Activated CD8-positive, alpha-beta memory T cell treated with anti-CD3 and anti-CD28 coated beads for 4 hours (primary cell): ENCODE results near the gene MPV17L.
"Not testable (repeated sequence)": the region's sequence is repeated elsewhere in the genome, so short reads cannot be mapped to it uniquely, and the experiment has no call there.

Experiments used
- DNase-seq, 2 donors: peaks; one replicate each; pipeline ENCODE4 v3.0.0-alpha.2; 2020; ENCODE audit warnings: low read depth in 2 of 2

Gene MPV17L

GRCh38 chr16:15409476-15409875 lies 13.9 kb downstream of the MPV17L start:
- not testable (repeated sequence) for DNase-seq

- DNase-seq: no peak
Measured at GRCh38 chr16:15415511-15415985, 20.0 kb downstream of the MPV17L start.

- DNase-seq: no peak
Measured at GRCh38 chr16:15417197-15417596, 21.6 kb downstream of the MPV17L start.

- no peak for DNase-seq
Measured at GRCh38 chr16:15418206-15418605, 22.7 kb downstream of the MPV17L start.

DNA sequence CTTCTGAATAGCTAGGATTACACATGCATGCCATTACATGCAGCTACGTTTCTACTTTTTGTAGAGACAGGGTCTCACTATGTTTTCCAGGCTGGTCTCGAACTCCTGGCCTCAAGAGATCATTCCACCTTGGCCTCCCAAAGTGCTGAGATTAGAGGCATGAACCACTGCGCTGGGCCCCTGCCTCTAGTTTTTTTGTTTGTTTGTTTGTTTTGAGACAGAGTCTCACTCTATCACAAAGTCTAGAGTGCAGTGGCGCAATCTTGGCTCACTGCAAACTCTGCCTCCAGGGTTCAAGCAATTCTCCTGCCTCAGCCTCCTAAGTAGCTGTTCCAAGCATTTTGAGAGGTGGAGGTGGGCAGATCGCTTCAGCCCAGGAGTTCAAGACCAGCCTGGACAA lies 26.1 kb downstream of the MPV17L start:
- not testable (repeated sequence) for DNase-seq

DNA sequence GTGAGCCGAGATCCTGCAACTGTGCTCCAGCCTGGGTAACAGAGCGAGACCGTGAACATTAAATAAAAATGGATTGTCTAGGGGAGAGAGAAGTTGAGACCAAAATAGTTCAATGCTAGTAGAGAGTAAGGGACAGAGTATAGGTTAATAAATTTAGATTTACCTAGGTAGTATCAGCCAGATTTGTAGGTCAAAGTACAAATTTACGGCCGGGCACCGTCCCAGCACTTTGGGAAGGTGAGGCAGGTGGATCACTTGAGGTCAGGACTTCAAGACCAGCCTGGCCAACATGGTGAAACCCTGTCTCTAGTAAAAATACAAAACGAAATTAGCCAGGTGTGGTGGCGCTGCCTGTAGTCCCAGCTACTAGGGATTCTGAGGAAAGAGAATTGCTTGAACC lies 26.7 kb downstream of the MPV17L start:
- no peak for DNase-seq

DNA sequence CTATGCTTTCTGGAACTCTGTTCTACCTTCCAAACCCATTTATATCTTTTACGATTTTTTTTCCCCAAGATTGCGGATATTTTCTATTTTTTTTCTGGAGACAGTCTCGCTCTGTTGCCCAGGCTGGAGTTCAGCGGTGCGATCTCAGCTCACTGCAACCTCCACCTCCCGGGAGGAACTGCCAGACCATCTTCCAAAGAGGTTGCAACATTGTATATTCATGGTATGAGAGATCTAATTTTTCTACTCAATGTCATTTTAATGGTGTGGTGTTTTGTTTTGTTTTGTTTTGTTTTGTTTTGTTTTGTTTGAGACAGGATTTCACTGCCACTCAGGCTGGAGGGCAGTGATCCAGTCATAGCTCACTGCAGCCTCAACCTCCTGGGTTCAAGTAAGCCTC lies 30.3 kb downstream of the MPV17L start:
- DNase-seq: no peak

- DNase-seq: no peak
Measured at GRCh38 chr16:15426796-15427195, 31.2 kb downstream of the MPV17L start.

- peak; percentile 23 to 30 for DNase-seq
Measured at GRCh38 chr16:15427648-15428239, 32.2 kb downstream of the MPV17L start.

DNA sequence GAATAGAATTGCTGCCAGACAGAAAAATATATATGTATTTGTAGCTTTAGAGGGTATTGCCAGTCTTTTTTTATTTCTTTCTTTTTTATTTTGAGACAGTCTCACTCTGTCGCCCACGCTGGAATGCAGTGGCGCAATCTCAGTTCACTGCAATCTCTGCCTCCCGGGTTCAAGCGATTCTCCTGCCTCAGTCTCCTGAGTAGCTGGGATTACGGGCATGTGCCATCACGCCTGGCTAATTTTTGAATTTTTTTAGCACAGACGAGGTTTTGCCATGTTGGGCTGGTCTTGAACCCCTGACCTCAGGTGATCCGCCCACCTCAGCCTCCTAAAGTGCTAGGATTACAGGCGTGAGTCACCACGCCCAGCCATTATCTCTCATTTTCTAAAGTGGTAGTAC lies 35.3 kb downstream of the MPV17L start:
- not testable (repeated sequence) for DNase-seq

DNA sequence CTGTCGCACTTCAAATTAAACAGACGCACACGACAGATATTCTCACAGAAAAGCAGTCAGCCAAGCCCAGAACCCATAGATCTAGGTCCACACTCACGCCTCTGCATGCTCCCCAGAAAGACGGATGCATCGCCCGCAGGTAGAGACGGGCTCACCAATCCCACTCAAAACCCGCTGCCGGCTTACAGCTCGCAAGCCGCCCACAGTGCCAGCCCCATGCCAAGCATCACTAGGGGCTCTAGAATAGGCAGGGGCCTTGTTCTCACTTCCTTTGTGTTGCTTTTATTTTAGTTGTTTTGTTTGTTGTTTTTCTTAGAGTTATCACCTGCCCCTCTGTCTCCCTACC lies 38.5 kb downstream of the MPV17L start:
- DNase-seq: no peak

- DNase-seq: peak; percentile 11 to 44
Measured at GRCh38 chr16:15434425-15435215, 39.1 kb downstream of the MPV17L start, which contains the start of gene BMERB1. Gene BMERB1, plus strand, starts transcription at chr16:15434588. Its CDS starts 66 bp downstream, at chr16:15434654.

DNA sequence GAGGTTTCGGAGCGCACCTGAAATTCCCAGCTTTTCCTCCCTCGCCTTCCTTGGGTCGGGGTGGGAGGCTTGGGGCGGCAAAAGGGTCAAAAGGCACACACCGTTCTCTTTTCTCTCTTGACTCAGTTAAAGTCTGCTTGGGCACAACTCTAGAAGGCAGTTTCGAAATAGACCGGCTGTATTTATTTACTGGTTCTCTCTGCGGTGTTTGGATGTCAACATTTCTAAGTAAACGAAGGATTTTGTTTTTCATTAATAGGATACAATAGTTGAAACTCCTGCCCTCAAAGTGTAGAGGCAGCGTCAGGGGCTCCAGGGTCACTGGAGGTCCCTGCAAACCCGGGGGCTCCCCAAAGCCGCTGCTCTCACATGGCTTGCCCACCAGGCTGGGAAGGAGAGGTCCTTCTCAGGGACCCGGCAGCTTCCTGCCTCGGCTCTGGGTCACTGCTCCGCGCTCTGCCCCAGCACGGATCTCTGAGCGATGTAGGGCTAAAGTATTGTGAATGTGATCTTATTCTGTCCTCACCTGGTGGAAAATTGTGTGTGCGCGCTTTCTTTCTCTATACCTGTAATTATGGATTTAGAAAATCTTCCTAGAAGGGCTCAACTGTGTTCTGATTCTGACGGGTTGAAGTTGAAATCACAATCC lies 39.8 kb downstream of the MPV17L start:
- no peak for DNase-seq

- no peak for DNase-seq
Measured at GRCh38 chr16:15439102-15439501, 43.5 kb downstream of the MPV17L start.

- DNase-seq: no peak
Measured at GRCh38 chr16:15439521-15439920, 44.0 kb downstream of the MPV17L start.

GRCh38 chr16:15440852-15441251 lies 45.3 kb downstream of the MPV17L start:
- no peak for DNase-seq

DNA sequence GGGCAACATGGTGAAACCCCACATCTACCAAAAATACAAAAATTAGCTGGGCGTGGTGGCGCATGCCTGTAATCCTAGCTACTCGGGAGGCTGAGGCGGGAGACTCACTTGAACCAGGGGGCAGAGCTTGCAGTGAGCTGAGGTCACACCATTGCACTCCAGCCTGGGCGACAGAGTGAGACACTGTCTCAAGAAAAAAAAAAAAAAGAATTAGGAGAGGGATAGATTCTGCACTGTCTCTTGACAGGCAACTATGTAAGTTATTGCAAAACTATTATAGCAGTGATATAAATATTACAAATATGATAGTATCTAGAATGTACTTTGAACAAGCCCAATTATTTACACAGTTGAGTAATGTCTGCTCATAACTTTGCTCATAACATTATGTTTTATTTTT lies 46.6 kb downstream of the MPV17L start:
- not testable (repeated sequence) for DNase-seq

DNA sequence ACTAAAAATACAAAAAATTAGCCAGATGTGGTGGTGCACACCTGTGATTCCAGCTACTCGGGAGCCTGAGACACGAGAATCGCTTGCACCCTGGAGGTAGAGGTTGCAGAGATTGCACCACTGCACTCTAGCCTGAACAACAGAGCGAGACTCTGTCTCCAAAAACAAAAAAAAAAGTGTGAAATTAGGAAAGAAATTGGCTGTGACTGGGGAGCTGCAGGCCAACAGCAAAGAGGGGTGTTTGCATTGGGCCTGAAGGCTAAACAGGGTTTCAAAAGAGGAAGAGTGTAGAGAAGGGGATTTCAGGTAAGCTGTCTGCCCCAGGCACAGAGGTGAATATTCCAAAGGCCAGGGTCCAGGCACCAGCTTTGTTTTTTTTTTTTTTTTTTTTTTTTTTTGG lies 48.2 kb downstream of the MPV17L start:
- no peak for DNase-seq

GRCh38 chr16:15444264-15444663 lies 48.7 kb downstream of the MPV17L start:
- no peak for DNase-seq

DNA sequence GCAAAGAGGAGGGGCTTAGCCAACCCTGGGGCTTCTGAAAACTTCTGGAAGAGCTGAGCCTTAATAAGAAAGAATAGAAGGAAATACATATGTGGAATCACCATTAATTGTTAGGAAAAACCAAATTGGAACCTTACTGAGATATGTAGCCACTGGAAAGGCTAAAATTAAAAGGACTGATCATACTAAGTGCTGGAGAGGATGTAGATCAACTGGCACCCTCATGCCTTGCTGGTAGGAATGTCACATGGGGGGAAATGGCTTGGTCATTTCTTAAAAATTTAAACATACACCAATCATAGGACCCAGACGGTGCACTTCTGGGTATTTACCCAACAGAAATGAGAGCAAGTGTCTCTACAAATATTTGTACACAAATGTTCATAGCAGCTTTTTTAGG lies 49.9 kb downstream of the MPV17L start:
- no peak for DNase-seq

DNA sequence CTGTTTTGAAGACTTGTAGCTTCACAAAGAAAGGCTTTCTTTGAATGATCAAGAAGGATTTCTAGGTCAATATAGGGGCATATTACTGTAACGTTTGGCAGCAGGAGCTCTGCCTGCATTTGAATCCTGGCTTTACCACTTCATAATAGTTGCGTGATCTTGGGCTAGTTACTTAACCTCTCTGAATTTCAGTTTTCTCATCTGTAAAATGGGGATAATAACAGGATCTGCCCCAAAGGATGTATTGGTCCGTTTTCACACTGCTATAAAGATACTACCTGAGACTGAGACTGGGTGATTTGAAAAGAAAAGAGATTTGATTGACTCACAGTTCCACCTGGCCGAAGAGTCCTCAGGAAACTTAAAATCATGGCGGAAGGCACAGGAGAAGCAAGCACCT lies 51.3 kb downstream of the MPV17L start:
- no peak for DNase-seq

DNA sequence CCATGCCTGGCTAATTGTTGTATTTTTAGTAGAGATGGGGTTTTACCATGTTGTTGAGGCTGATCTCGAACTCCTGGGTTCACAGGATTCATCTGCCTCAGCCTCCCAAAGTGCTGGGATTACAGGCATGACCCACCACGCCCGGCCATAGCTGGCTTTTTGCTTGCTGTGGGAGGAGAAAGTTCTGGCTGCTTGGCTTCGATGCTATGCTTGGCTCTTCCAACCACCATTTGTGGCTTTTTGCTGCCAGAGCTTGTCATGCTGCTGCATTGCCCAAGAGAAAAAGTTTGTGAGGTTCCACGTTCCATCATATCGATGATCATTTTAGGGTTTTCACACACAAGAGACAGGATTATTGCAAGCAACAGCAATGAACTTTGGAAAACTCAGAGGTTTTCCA lies 55.1 kb downstream of the MPV17L start:
- no peak for DNase-seq
